GM12878 (cell line): Measurements from ENCODE around the gene TTLL6. TPM values are rescaled to one million over a fixed set of nuclear protein-coding genes. Genes with fewer than 3 reads are reported as not detected.

Experiments used
- ATAC-seq: fragments of 200-7000 bp; cut with Tn5 transposase; 3 replicates; pipeline ENCODE4 v1.9.1; 2020; ENCODE audit warnings: mild to moderate bottlenecking, moderate library complexity
- BruUV-seq: library from RNA; stranded (reverse); fragments of 400-500 nt; replicated peaks from 2 replicates; lab custom pipeline; 2021; lab: Mats Ljungman, UMichigan
- CTCF ChIA-PET: fragments of 300-600 bp; sonication (Branson Sonifier 250); formaldehyde crosslinking; extraction: SDS; loops from one replicate; lab custom pipeline; 2021; ENCODE audit warnings: inconsistent platforms; lab: Yijun Ruan, JAX
- POLR2A ChIA-PET: fragments of 350-600 bp; formaldehyde crosslinking; extraction: SDS; loops from one replicate; lab custom pipeline; 2021; ENCODE audit warnings: inconsistent platforms; lab: Charles Lee
- RAD21 ChIA-PET: fragments of 300-600 bp; sonication (Branson Sonifier 250); formaldehyde crosslinking; loops from one replicate; lab custom pipeline; 2023; ENCODE audit warnings: antibody characterized with exemption; ENCODE audit not compliant: unreplicated experiment; lab: Charles Lee
- SMC1A ChIA-PET: fragments of 300-600 bp; sonication (Branson Sonifier 250); formaldehyde crosslinking; loops from one replicate; lab custom pipeline; 2023; ENCODE audit not compliant: unreplicated experiment, uncharacterized antibody; lab: Charles Lee
- DNase-seq: peaks from one replicate; pipeline ENCODE4 v3.0.0-alpha.2; 2011; ENCODE audit warnings: low read depth, low spot score
- FAIRE-seq: peaks from 3 replicates; lab custom pipeline; 2011; peaks lifted over from hg19 to GRCh38; lab: Jason Lieb, UNC
- H2AFZ ChIP-seq: 2 replicates; pipeline ENCODE4 v1.6.0; 2011; ENCODE audit warnings: low read depth, low read length, control low read depth; ENCODE audit not compliant: control insufficient read depth
- H3K27ac ChIP-seq: 2 replicates; pipeline ENCODE4 v1.5.1; 2011; ENCODE audit warnings: control low read depth; ENCODE audit not compliant: control insufficient read depth, insufficient read depth
- H3K27me3 ChIP-seq, 2 experiments: replicated peaks in 1 of 2; 2 replicates each; pipeline versions ENCODE4 v1.6.0 to v1.6.1; 2011; ENCODE audit warnings: low read length in 1 of 2; ENCODE audit not compliant: control insufficient read depth in 2 of 2, insufficient read depth in 2 of 2
- H3K36me3 ChIP-seq, 2 experiments: 2 replicates each; pipeline ENCODE4 v1.5.1; 2011; ENCODE audit warnings: low read length in 1 of 2; ENCODE audit not compliant: control insufficient read depth in 2 of 2, insufficient read depth in 2 of 2
- H3K4me1 ChIP-seq: 2 replicates; pipeline ENCODE4 v1.6.1; 2011; ENCODE audit warnings: mild to moderate bottlenecking, low read length, moderate library complexity, mixed read lengths; ENCODE audit not compliant: control insufficient read depth, insufficient read depth
- H3K4me2 ChIP-seq: 2 replicates; pipeline ENCODE4 v1.6.0; 2011; ENCODE audit warnings: control low read depth; ENCODE audit not compliant: control insufficient read depth, insufficient read depth
- H3K4me3 ChIP-seq: fragments of 200-600 bp; sonication (generic); 2 replicates; pipeline ENCODE4 v1.5.1; 2016
- H3K79me2 ChIP-seq: 2 replicates; pipeline ENCODE4 v1.6.0; 2011; ENCODE audit warnings: low read length; ENCODE audit not compliant: control insufficient read depth, insufficient read depth
- H3K9ac ChIP-seq: 2 replicates; pipeline ENCODE4 v1.8.0; 2011; ENCODE audit warnings: low read length, control low read depth, mixed read lengths; ENCODE audit not compliant: control insufficient read depth, insufficient read depth
- H3K9me3 ChIP-seq: replicated peaks from 3 replicates; pipeline ENCODE4 v1.5.1; 2011; ENCODE audit warnings: mild to moderate bottlenecking, low read length; ENCODE audit not compliant: control insufficient read depth, insufficient read depth
- H4K20me1 ChIP-seq: 2 replicates; pipeline ENCODE4 v1.6.0; 2011; ENCODE audit not compliant: control insufficient read depth, insufficient read depth
- ATF7 ChIP-seq: fragments of 450-650 bp; IDR thresholded peaks from 2 replicates; pipeline ENCODE4 v1.6.1; 2016; ENCODE audit warnings: low read depth, mild to moderate bottlenecking
- BCLAF1 ChIP-seq: fragments of 450-650 bp; IDR thresholded peaks from 2 replicates; pipeline ENCODE4 v1.6.1; 2017; ENCODE audit warnings: antibody characterized with exemption, mild to moderate bottlenecking, moderate library complexity
- CEBPB ChIP-seq, 2 experiments: fragments of 150-350 bp in 1 of 2; IDR thresholded peaks; 2 replicates each; pipeline ENCODE4 v1.6.1; 2012 to 2014; ENCODE audit warnings: low read depth in 2 of 2, low read length in 2 of 2, borderline replicate concordance in 1 of 2, inconsistent platforms in 1 of 2
- GABPA ChIP-seq: IDR thresholded peaks from 2 replicates; pipeline ENCODE4 v1.6.1; 2014; ENCODE audit warnings: antibody characterized with exemption, low read depth, mild to moderate bottlenecking, inconsistent platforms
- HDAC6 ChIP-seq: fragments of 200-600 bp; sonication (generic); IDR thresholded peaks from one replicate; pipeline ENCODE4 v1.8.0; 2017; ENCODE audit warnings: antibody characterized with exemption; ENCODE audit not compliant: unreplicated experiment
- JUNB ChIP-seq: IDR thresholded peaks from 2 replicates; pipeline ENCODE4 v1.6.1; 2016; ENCODE audit warnings: antibody characterized with exemption, mild to moderate bottlenecking
- NR2F1 ChIP-seq: fragments of 450-650 bp; conservative IDR thresholded peaks from 2 replicates; pipeline ENCODE4 v1.6.1; 2017; ENCODE audit warnings: mild to moderate bottlenecking
- SMARCA5 ChIP-seq: fragments of 450-650 bp; IDR thresholded peaks from 2 replicates; pipeline ENCODE4 v1.6.1; 2017; ENCODE audit warnings: mild to moderate bottlenecking
- SUZ12 ChIP-seq: fragments of 200-600 bp; sonication (generic); IDR thresholded peaks from one replicate; pipeline ENCODE4 v1.6.1; 2018; ENCODE audit warnings: antibody characterized with exemption, mild to moderate bottlenecking; ENCODE audit not compliant: unreplicated experiment
- WGBS: methylation state at CpG from one replicate; pipeline ENCODE4 v1.1.6; 2016; ENCODE audit warnings: low lambda C conversion rate; ENCODE audit not compliant: insufficient replicate concordance, insufficient coverage; ENCODE audit errors: missing lambda C conversion rate; 5-methylcytosine and 5-hydroxymethylcytosine counted together
- in situ Hi-C: fragments of 300-500 bp; cut with MboI; formaldehyde crosslinking; loops from 9 replicates; pipeline ENCODE4 v1.14.3; 2018; ENCODE audit warnings: mixed read lengths
- intact Hi-C: fragments of 100-400 bp; cut with micrococcal nuclease; formaldehyde crosslinking; loops from one replicate; pipeline ENCODE4 v1.14.2; 2022; ENCODE audit not compliant: unreplicated experiment
- polyA plus RNA-seq, 11 experiments: library from polyadenylated mRNA; depleted of rRNA in 4 of 11; unstranded in 6 of 11; stranded (reverse) in 5 of 11; fragments of >200 nt; fragmentation: Nextera tagmentation in 4 of 11; fragmentation: Illumina TruSeq in 1 of 11; extraction: Ambion mirVana in 4 of 11; extraction: Trizol in 1 of 11; gene quantifications; 1 replicate in 1 of 11; 2 replicates in 10 of 11; pipeline versions ENCODE4 v1.2.1 to v1.2.3, GENCODE V29; 2011 to 2016; ENCODE audit warnings: inconsistent platforms in 2 of 11, missing spikeins in 2 of 11, low read depth in 1 of 11
- total RNA-seq, 4 experiments: library from RNA; depleted of rRNA in 3 of 4; stranded (reverse); fragments of >200 nt in 3 of 4; fragmentation: Illumina TruSeq in 1 of 4; extraction: Trizol in 1 of 4; gene quantifications; 2 replicates each; pipeline versions ENCODE4 v1.2.1 to v1.2.3, GENCODE V29; 2013 to 2021

Gene TTLL6
- total and polyA plus RNA-seq, 10 of the 15 experiments (the other 5 are each of a cell fraction or from before 2014, with no cell fraction given) = 0.06 to 0.36 (median 0.13) TPM; not detected in 4

GRCh38 chr17:48761114-48761513 lies 55.9 kb downstream of the TTLL6 start:
- no peak for TF ChIP-seq NR2F1
- no peak for TF ChIP-seq SUZ12
- no peak for TF ChIP-seq CEBPB (IDR thresholded peaks at IDR 0.05; ENCODE audit: borderline replicate concordance in 1 of 2, low read depth in 2 of 2, low read length in 2 of 2)
- TF ChIP-seq ATF7 = no peak
- no peak for TF ChIP-seq BCLAF1
- no peak for TF ChIP-seq SMARCA5
- TF ChIP-seq HDAC6 = no peak
- TF ChIP-seq GABPA = no peak
- no peak for TF ChIP-seq JUNB
- no peak overlapping the region for H3K27ac ChIP-seq
- in situ Hi-C loops = no loop called here
- H3K4me2 ChIP-seq = no peak overlapping the region
- ChIA-PET POLR2A (no interaction called here), SMC1A (no interaction called here), RAD21 (no interaction called here), CTCF (interaction anchor here (1.1 to 1.6 kb wide), 3 partner anchors 18 to 118 kb away, joined by 4 to 5 read pairs (median 4); no protein-coding TSS in a partner anchor)
- 55% methylated on average over 6 of the region's 6 CpGs for WGBS
- no peak overlapping the region for H3K9ac ChIP-seq
- no peaks in the 10 kb centered on the region for H3K79me2 ChIP-seq
- BruUV-seq = no TSS peak
- FAIRE-seq (no peak), DNase-seq (no peak), ATAC-seq (no peak)
- H3K9me3 ChIP-seq = no peaks in the 10 kb centered on the region
- H3K36me3 ChIP-seq = no peaks in the 10 kb centered on the region
- no peaks in the 10 kb centered on the region for H4K20me1 ChIP-seq
- peaks cover 0 to 3% of the 10 kb centered on the region in 2 experiments; a peak in 2 of 4 replicates for H3K27me3 ChIP-seq
- H3K4me1 ChIP-seq = no peaks in the 10 kb centered on the region
- no peak overlapping the region for H3K4me3 ChIP-seq
- intact Hi-C loops = no loop called here
- no peak overlapping the region for H2AFZ ChIP-seq
